Upper lobe of left lung (tissue), 6 donors: ENCODE data around the gene HOXB4. TPM values are rescaled to one million over a fixed set of nuclear protein-coding genes. Genes with fewer than 3 reads are reported as not detected.

Source experiments
- ATAC-seq, 2 donors: fragments of 200-7000 bp; cut with Tn5 transposase; one replicate each; pipeline ENCODE4 v1.9.1; 2022; ENCODE audit warnings: mild to moderate bottlenecking in 2 of 2, moderate library complexity in 2 of 2; ENCODE audit not compliant: low FRiP score in 2 of 2
- DNase-seq, 2 donors: peaks; one replicate each; pipeline ENCODE4 v3.0.0-alpha.2; 2019 to 2020
- H3K27ac ChIP-seq, 4 donors: fragments of 200-600 bp; sonication (generic); one replicate each; pipeline ENCODE4 v1.5.1; 2016 to 2019
- H3K27me3 ChIP-seq, 4 donors: fragments of 200-600 bp; sonication (generic); one replicate each; pipeline ENCODE4 v1.5.1; 2017 to 2019
- H3K36me3 ChIP-seq, 4 donors: fragments of 200-600 bp; sonication (generic); one replicate each; pipeline ENCODE4 v1.5.1; 2016 to 2019
- H3K4me1 ChIP-seq, 4 donors: fragments of 200-600 bp; sonication (generic); one replicate each; pipeline ENCODE4 v1.5.1; 2018 to 2019
- H3K4me3 ChIP-seq, 4 donors: fragments of 200-600 bp; sonication (generic); one replicate each; pipeline ENCODE4 v1.5.1; 2017 to 2019; ENCODE audit warnings: mild to moderate bottlenecking in 2 of 4, moderate library complexity in 1 of 4
- H3K9me3 ChIP-seq, 4 donors: fragments of 200-600 bp; sonication (generic); one replicate each; pipeline ENCODE4 v1.5.1; 2018 to 2019
- EP300 ChIP-seq, 4 donors: sonication (generic); formaldehyde crosslinking; IDR thresholded peaks; one replicate each; pipeline ENCODE4 v1.5.1; 2017; ENCODE audit warnings: antibody characterized with exemption in 4 of 4, control low read depth in 2 of 4
- POLR2A ChIP-seq, 4 donors: fragments of 450-650 bp; IDR thresholded peaks; one replicate each; pipeline ENCODE4 v1.5.1; 2016 to 2017; ENCODE audit warnings: antibody characterized with exemption in 4 of 4, mild to moderate bottlenecking in 2 of 4
- POLR2AphosphoS5 ChIP-seq, 2 donors: sonication (generic); formaldehyde crosslinking; IDR thresholded peaks; one replicate each; pipeline ENCODE4 v1.5.1; 2017; ENCODE audit warnings: antibody characterized with exemption in 2 of 2
- WGBS, 2 donors: methylation state at CpG; one replicate each; pipeline ENCODE4 v1.1.5; 2017 to 2018; 5-methylcytosine and 5-hydroxymethylcytosine counted together
- total RNA-seq, 6 donors: library from RNA; depleted of rRNA in 4 of 6; stranded (reverse); fragments of >200 nt in 4 of 6; gene quantifications; one replicate each; pipeline versions ENCODE4 v1.1.0 to v1.2.1, GENCODE V29; 2016 to 2021
- TF ChIP-seq, protein P1 (sequence below), 6 experiments: fragments of 450-650 bp in 4 of 6; fragments of 200-600 bp in 2 of 6; sonication (generic) in 2 of 6; IDR thresholded peaks; one replicate each; pipeline ENCODE4 v1.5.1; 2016 to 2019; ENCODE audit warnings: antibody characterized with exemption in 6 of 6
- donor health status: DM: no; HTN: no; CAD: no; lungs with moderate emphysema.
- donor health status: DM: no; HTN: yes; CAD: no; lungs with severe emphysema.

Gene HOXB4
- total RNA-seq, 6 donors from 2014 or later: 0.61 to 5.6 (median 2.0) TPM

DNA sequence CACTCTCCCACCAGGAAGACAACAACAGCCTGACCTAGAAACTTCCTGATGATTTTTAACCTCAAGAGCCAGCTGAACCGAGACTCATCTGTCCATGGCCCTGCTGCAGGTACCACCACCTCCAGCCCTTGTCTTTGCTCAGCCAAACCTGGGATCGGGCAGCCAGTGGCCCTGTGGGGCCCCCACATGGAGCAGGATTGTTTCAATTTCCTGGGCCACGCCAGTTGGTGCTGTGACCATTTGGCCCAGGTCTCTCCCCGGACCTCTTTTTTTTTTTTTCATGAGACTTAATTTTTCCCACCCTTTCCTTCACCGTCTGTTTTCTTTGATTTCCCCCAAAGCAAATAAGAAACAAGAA, 25.0 kb downstream of the HOXB4 start:
- no peak for TF ChIP-seq POLR2AphosphoS5 (IDR thresholded peaks at IDR 0.05)
- TF ChIP-seq POLR2A (IDR thresholded peaks at IDR 0.05): no peak
- TF ChIP-seq, protein P1, sequence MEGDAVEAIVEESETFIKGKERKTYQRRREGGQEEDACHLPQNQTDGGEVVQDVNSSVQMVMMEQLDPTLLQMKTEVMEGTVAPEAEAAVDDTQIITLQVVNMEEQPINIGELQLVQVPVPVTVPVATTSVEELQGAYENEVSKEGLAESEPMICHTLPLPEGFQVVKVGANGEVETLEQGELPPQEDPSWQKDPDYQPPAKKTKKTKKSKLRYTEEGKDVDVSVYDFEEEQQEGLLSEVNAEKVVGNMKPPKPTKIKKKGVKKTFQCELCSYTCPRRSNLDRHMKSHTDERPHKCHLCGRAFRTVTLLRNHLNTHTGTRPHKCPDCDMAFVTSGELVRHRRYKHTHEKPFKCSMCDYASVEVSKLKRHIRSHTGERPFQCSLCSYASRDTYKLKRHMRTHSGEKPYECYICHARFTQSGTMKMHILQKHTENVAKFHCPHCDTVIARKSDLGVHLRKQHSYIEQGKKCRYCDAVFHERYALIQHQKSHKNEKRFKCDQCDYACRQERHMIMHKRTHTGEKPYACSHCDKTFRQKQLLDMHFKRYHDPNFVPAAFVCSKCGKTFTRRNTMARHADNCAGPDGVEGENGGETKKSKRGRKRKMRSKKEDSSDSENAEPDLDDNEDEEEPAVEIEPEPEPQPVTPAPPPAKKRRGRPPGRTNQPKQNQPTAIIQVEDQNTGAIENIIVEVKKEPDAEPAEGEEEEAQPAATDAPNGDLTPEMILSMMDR (IDR thresholded peaks at IDR 0.05): no peak
- no peak for TF ChIP-seq EP300 (IDR thresholded peaks at IDR 0.05)
- Histone ChIP-seq H3K4me3 (peak overlapping the region in 2 of 4 donors; percentile 33 to 40), H3K4me1 (peaks cover 2 to 17% (median 6%) of the 10 kb centered on the region in 4 donors), H3K36me3 (no peaks in the 10 kb centered on the region), H3K27ac (peak overlapping the region; percentile 29 to 86 (median 76)), H3K27me3 (peaks cover 0 to 29% (median 13%) of the 10 kb centered on the region in 4 donors), H3K9me3 (no peaks in the 10 kb centered on the region)
- 46 to 51% methylated on average over 5 of the region's 5 CpGs for whole genome bisulfite sequencing, 2 donors
- DNase-seq (no peak), ATAC-seq (no peak)

DNA sequence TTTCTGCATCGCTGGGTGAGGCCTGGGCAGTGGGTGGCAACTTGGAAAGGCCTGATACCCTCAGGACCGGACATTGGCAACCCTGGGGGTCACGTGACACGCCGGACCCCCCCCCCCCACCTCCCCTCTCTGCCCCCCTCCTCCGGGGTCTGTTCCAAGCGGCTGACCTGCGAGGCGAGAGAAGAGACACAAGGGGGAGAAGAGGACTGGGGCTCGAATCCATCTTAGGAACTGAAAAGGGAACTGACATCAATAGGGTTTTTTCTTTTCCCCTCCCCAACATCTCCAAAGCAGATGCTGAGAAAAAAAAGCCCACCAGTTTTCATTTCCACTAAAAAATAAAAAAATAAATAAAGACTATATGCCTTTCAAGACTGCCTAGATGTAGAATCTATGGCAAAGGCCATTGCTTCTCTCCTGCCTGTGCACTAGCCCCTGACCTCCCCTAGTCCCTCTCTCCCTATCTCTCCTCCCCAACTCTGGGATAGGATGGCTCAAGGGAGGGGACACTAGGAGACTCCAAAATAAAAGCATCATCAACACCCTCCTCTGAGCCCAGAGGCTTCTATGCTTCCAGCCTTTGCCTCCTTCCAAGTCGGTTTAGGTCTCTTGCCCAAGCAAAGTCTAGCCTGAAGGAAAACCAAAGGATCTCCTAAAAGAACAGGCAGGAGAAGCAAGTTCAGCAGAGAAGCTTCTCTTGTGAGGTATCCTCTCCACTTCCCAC, 25.5 kb downstream of the HOXB4 start:
- ATAC-seq (peak; percentile 73), DNase-seq (no peak)
- Histone ChIP-seq H3K9me3 (no peaks in the 10 kb centered on the region), H3K36me3 (no peaks in the 10 kb centered on the region), H3K27me3 (peaks cover 0 to 29% (median 13%) of the 10 kb centered on the region in 4 donors), H3K4me3 (peak overlapping the region in 2 of 4 donors; percentile 33 to 40), H3K4me1 (peaks cover 2 to 17% (median 7%) of the 10 kb centered on the region in 4 donors), H3K27ac (peak overlapping the region; percentile 64 to 86 (median 76))
- TF ChIP-seq POLR2AphosphoS5 (IDR thresholded peaks at IDR 0.05): peak in 1 of 2 donors; percentile 19
- TF ChIP-seq POLR2A (IDR thresholded peaks at IDR 0.05): peak in 1 of 4 donors; percentile 55
- TF ChIP-seq EP300 (IDR thresholded peaks at IDR 0.05): no peak
- 30 to 34% methylated on average over 8 to 11 of the region's 11 CpGs for WGBS, 2 donors

DNA sequence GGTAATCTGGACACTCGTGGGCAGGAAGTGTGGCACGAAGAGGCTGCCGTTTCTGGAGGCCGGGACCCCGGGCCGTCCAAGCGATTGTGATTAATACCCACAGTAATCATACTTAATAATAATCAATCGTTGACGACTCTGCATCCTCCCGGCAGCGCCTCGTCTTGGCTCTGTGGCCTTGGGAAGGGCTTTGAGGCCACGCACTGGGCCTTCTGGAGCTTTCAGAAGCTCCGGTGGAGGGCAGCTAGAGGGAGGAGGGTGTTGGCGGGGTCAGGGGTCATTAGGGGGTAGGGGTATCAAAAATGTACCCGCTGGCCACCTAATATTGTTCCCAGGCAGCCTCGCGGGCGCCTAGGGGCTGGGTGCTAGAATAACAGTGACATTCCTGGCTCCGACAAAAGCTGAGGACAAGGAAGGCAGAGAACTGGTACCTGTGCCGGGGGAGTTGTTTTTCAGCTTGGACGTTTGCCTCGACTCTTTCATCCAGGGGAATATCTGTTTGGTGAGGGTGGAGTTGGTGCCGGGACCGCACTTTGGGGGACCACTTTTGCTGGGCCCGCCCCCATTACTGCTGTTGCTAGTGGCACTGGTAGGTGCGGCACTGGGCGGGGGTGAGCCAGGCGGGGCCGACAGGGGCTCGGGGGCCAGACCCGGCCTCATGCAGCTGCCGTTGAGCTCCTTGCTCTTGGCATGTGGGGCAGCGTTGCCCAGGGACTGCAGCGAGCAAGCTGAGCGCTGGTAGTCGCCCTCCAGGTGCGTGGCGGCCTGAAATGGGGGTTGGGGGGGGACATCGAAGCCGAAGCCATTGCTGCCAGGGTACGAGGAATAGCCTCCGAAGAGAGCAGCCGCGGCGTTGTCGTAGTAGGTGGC, 26.3 kb downstream of the HOXB4 start:
- WGBS, 2 donors: 52 to 60% methylated on average over 34 to 45 of the region's 47 CpGs
- TF ChIP-seq POLR2AphosphoS5 (IDR thresholded peaks at IDR 0.05): no peak
- no peak for TF ChIP-seq EP300 (IDR thresholded peaks at IDR 0.05)
- TF ChIP-seq POLR2A (IDR thresholded peaks at IDR 0.05): no peak
- TF ChIP-seq, protein P1 (IDR thresholded peaks at IDR 0.05): no peak
- peaks cover 0 to 29% (median 13%) of the 10 kb centered on the region in 4 donors for H3K27me3 ChIP-seq
- DNase-seq (peak in 1 of 2 donors; percentile 81), ATAC-seq (no peak)
- peaks cover 2 to 17% (median 7%) of the 10 kb centered on the region in 4 donors for H3K4me1 ChIP-seq
- H3K9me3 ChIP-seq: no peaks in the 10 kb centered on the region
- no peaks in the 10 kb centered on the region for H3K36me3 ChIP-seq
- H3K27ac ChIP-seq: peak overlapping the region; percentile 64 to 86 (median 76)
- H3K4me3 ChIP-seq: no peak overlapping the region

DNA sequence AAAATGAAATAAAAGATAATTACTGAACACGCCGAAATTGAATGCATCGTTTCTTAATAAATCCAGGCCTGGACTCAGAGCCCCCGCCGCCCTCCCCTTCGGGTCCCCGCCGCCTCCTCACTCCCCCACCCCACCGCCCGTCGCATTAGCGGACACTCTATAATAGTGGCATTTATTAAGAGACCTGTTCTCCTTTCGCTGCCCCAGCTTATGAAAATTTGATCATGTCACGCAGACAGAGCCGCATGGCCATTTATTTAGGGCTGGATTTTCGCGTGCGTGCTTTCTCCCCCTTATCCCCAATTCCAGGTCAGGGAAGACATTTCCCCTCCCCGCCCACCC, 27.0 kb downstream of the HOXB4 start:
- WGBS, 2 donors: 30 to 58% methylated on average over 19 of the region's 19 CpGs
- ATAC-seq: no peak
- no peak overlapping the region for H3K4me3 ChIP-seq
- peaks cover 2 to 17% (median 7%) of the 10 kb centered on the region in 4 donors for H3K4me1 ChIP-seq
- H3K27ac ChIP-seq: peak overlapping the region; percentile 64 to 86 (median 76)
- DNase-seq: no peak
- no peaks in the 10 kb centered on the region for H3K9me3 ChIP-seq
- H3K36me3 ChIP-seq: no peaks in the 10 kb centered on the region
- peaks cover 0 to 29% (median 13%) of the 10 kb centered on the region in 4 donors for H3K27me3 ChIP-seq
- TF ChIP-seq EP300 (IDR thresholded peaks at IDR 0.05): no peak
- TF ChIP-seq, protein P1 (IDR thresholded peaks at IDR 0.05): no peak
- TF ChIP-seq POLR2AphosphoS5 (IDR thresholded peaks at IDR 0.05): no peak
- no peak for TF ChIP-seq POLR2A (IDR thresholded peaks at IDR 0.05)
